Trophoblast cell (in vitro differentiated cells and primary cell): Measurements from ENCODE around the gene SPRN.

ENCODE experiments used
- DNase-seq, 2 donors: peaks; one replicate each; pipeline ENCODE4 v3.0.0-alpha.2; 2016
- H2AFZ ChIP-seq: 2 replicates; pipeline ENCODE4 v1.6.1; 2013; ENCODE audit warnings: low read length, moderate library complexity, mild to moderate bottlenecking; ENCODE audit not compliant: insufficient read depth, poor library complexity
- H2AK5ac ChIP-seq: 2 replicates; pipeline ENCODE4 v1.6.1; 2013; ENCODE audit warnings: mild to moderate bottlenecking, low read length
- H2BK120ac ChIP-seq: 2 replicates; pipeline ENCODE4 v1.6.1; 2013; ENCODE audit warnings: low read length, mild to moderate bottlenecking, moderate library complexity; ENCODE audit not compliant: insufficient read depth, poor library complexity
- H2BK12ac ChIP-seq: 2 replicates; pipeline ENCODE4 v1.6.1; 2013; ENCODE audit warnings: mild to moderate bottlenecking, low read length, moderate library complexity
- H2BK5ac ChIP-seq: 2 replicates; pipeline ENCODE4 v1.6.1; 2013; ENCODE audit warnings: low read length, low read depth, moderate library complexity, mild to moderate bottlenecking; ENCODE audit not compliant: poor library complexity
- H3K14ac ChIP-seq: 2 replicates; pipeline ENCODE4 v1.6.1; 2013; ENCODE audit warnings: mild to moderate bottlenecking, low read length
- H3K18ac ChIP-seq: 2 replicates; pipeline ENCODE4 v1.6.1; 2013; ENCODE audit warnings: mild to moderate bottlenecking, low read length
- H3K23ac ChIP-seq: 2 replicates; pipeline ENCODE4 v1.6.1; 2013; ENCODE audit warnings: low read length
- H3K27ac ChIP-seq: 2 replicates; pipeline ENCODE4 v1.5.1; 2013; ENCODE audit warnings: low read depth, mild to moderate bottlenecking, inconsistent platforms, low read length, moderate library complexity
- H3K27me3 ChIP-seq: 2 replicates; pipeline ENCODE4 v1.6.1; 2013; ENCODE audit warnings: inconsistent platforms, mild to moderate bottlenecking, low read length, moderate library complexity; ENCODE audit not compliant: insufficient read depth
- H3K36me3 ChIP-seq, 2 experiments: 1 replicate in 1 of 2; 2 replicates in 1 of 2; pipeline ENCODE4 v1.6.1; 2013; ENCODE audit warnings: low read length in 2 of 2, mild to moderate bottlenecking in 2 of 2, moderate library complexity in 1 of 2; ENCODE audit not compliant: insufficient read depth in 2 of 2, control insufficient read depth in 1 of 2
- H3K4ac ChIP-seq: 2 replicates; pipeline ENCODE4 v1.6.1; 2013; ENCODE audit warnings: low read depth, mild to moderate bottlenecking, low read length, moderate library complexity
- H3K4me1 ChIP-seq, 2 experiments: 1 replicate in 1 of 2; 2 replicates in 1 of 2; pipeline ENCODE4 v1.6.1; 2013; ENCODE audit warnings: low read length in 2 of 2, mild to moderate bottlenecking in 2 of 2, moderate library complexity in 1 of 2; ENCODE audit not compliant: insufficient read depth in 2 of 2, control insufficient read depth in 1 of 2
- H3K4me2 ChIP-seq: 2 replicates; pipeline ENCODE4 v1.6.1; 2013; ENCODE audit warnings: inconsistent platforms, mild to moderate bottlenecking, low read length, moderate library complexity
- H3K4me3 ChIP-seq: 2 replicates; pipeline ENCODE4 v1.5.1; 2013; ENCODE audit warnings: mild to moderate bottlenecking, low read depth, low read length, inconsistent platforms
- H3K79me1 ChIP-seq: one replicate; pipeline ENCODE4 v1.6.1; 2013; ENCODE audit warnings: low read length
- H3K79me2 ChIP-seq: 2 replicates; pipeline ENCODE4 v1.6.1; 2013; ENCODE audit warnings: low read length, mild to moderate bottlenecking; ENCODE audit not compliant: control insufficient read depth, insufficient read depth, poor library complexity
- H3K9ac ChIP-seq: 2 replicates; pipeline ENCODE4 v1.6.1; 2013; ENCODE audit warnings: mild to moderate bottlenecking, low read length
- H3K9me3 ChIP-seq: 2 replicates; pipeline ENCODE4 v1.6.1; 2013; ENCODE audit warnings: low read depth, mild to moderate bottlenecking, control low read depth, inconsistent platforms, low read length; ENCODE audit not compliant: insufficient read depth
- H4K12ac ChIP-seq: 2 replicates; pipeline ENCODE4 v1.6.1; 2013; ENCODE audit warnings: low read depth, mild to moderate bottlenecking, low read length, moderate library complexity
- H4K8ac ChIP-seq: 2 replicates; pipeline ENCODE4 v1.6.1; 2013; ENCODE audit warnings: low read depth, mild to moderate bottlenecking, low read length, moderate library complexity
- H4K91ac ChIP-seq: one replicate; pipeline ENCODE4 v1.6.1; 2013; ENCODE audit warnings: low read depth, mild to moderate bottlenecking, low read length, moderate library complexity
- WGBS: extraction: QIAGEN DNeasy Blood & Tissue Kit; methylation state at CpG from one replicate; pipeline ENCODE4 v1.1.7; 2013; ENCODE audit warnings: missing lambda C conversion rate; ENCODE audit not compliant: insufficient read length, insufficient coverage; ENCODE audit errors: extremely low coverage; 5-methylcytosine and 5-hydroxymethylcytosine counted together

The SPRN gene

GRCh38 chr10:133393401-133394063 is 30.9 kb downstream of the SPRN start:
- Histone ChIP-seq H4K91ac (peak overlapping the region; percentile 61), H3K18ac (no peak overlapping the region), H3K27me3 (no peaks in the 10 kb centered on the region), H3K14ac (no peak overlapping the region), H2BK120ac (no peak overlapping the region), H2AK5ac (no peak overlapping the region), H3K9ac (no peak overlapping the region), H3K36me3 (peaks cover 13 to 28% of the 10 kb centered on the region in 2 experiments), H2BK5ac (no peak overlapping the region), H3K27ac (no peak overlapping the region), H4K12ac (peak overlapping the region; percentile 83), H2AFZ (no peak overlapping the region), H3K23ac (no peak overlapping the region), H3K79me2 (peaks cover 9% of the 10 kb centered on the region), H3K4me3 (no peak overlapping the region), H3K79me1 (peaks cover 8% of the 10 kb centered on the region), H3K4me1 (peaks cover 0 to 4% of the 10 kb centered on the region in 2 experiments), H3K4ac (no peak overlapping the region), H4K8ac (peak overlapping the region; percentile 89), H2BK12ac (no peak overlapping the region), H3K4me2 (peak overlapping the region; percentile 64), H3K9me3 (peaks cover 2% of the 10 kb centered on the region)
- no CpG with 5 or more reads among the region's 27 CpGs for WGBS
- peak in 1 of 2 donors; percentile 4 for DNase-seq

- H3K4me1 ChIP-seq, result peaks cover 0 to 4% of the 10 kb centered on the region in 2 experiments
Measured at GRCh38 chr10:133391761-133392518, 32.5 kb downstream of the SPRN start.

GRCh38 chr10:133391249-133391635 is 33.2 kb downstream of the SPRN start:
- no peak overlapping the region for H2BK5ac ChIP-seq
- H2BK12ac ChIP-seq, result no peak overlapping the region
- H3K14ac ChIP-seq, result no peak overlapping the region
- H3K27me3 ChIP-seq, result no peaks in the 10 kb centered on the region
- DNase-seq, result no peak
- no peak overlapping the region for H2AFZ ChIP-seq
- peaks cover 9% of the 10 kb centered on the region for H3K79me2 ChIP-seq
- H3K4me3 ChIP-seq, result no peak overlapping the region
- WGBS, result no CpG with 5 or more reads among the region's 12 CpGs
- H3K4me2 ChIP-seq, result no peak overlapping the region
- H3K18ac ChIP-seq, result no peak overlapping the region
- no peak overlapping the region for H4K8ac ChIP-seq
- H2BK120ac ChIP-seq, result no peak overlapping the region
- peaks cover 8% of the 10 kb centered on the region for H3K79me1 ChIP-seq
- no peak overlapping the region for H4K12ac ChIP-seq
- no peak overlapping the region for H3K9ac ChIP-seq
- peaks cover 2% of the 10 kb centered on the region for H3K9me3 ChIP-seq
- no peak overlapping the region for H4K91ac ChIP-seq
- H3K4ac ChIP-seq, result no peak overlapping the region
- H3K4me1 ChIP-seq, result peaks cover 0 to 4% of the 10 kb centered on the region in 2 experiments
- H3K27ac ChIP-seq, result no peak overlapping the region
- H3K36me3 ChIP-seq, result peaks cover 6 to 10% of the 10 kb centered on the region in 2 experiments
- no peak overlapping the region for H2AK5ac ChIP-seq
- H3K23ac ChIP-seq, result no peak overlapping the region

More at GRCh38 chr10:133391761-133392518, 32.5 kb downstream of the SPRN start:
- Histone ChIP-seq H3K23ac (no peak overlapping the region), H3K27me3 (no peaks in the 10 kb centered on the region), H2AK5ac (no peak overlapping the region), H3K9ac (no peak overlapping the region), H3K27ac (no peak overlapping the region), H3K9me3 (peaks cover 2% of the 10 kb centered on the region), H3K4me2 (no peak overlapping the region), H3K36me3 (peaks cover 9 to 16% of the 10 kb centered on the region in 2 experiments), H2BK120ac (no peak overlapping the region), H3K14ac (no peak overlapping the region), H4K8ac (no peak overlapping the region), H3K79me2 (peaks cover 9% of the 10 kb centered on the region), H2AFZ (no peak overlapping the region), H4K12ac (no peak overlapping the region), H3K4ac (no peak overlapping the region), H2BK12ac (no peak overlapping the region), H4K91ac (no peak overlapping the region), H3K18ac (no peak overlapping the region), H2BK5ac (no peak overlapping the region), H3K4me3 (no peak overlapping the region), H3K79me1 (peaks cover 8% of the 10 kb centered on the region)
- WGBS, result no CpG with 5 or more reads among the region's 12 CpGs
- no peak for DNase-seq

- WGBS, result no CpG with 5 or more reads among the region's 19 CpGs
- H2AFZ ChIP-seq, result no peak overlapping the region
- H3K79me2 ChIP-seq, result peaks cover 9% of the 10 kb centered on the region
- no peak overlapping the region for H3K4me3 ChIP-seq
- no peak overlapping the region for H3K9ac ChIP-seq
- H4K91ac ChIP-seq, result no peak overlapping the region
- H3K79me1 ChIP-seq, result peaks cover 8% of the 10 kb centered on the region
- H3K18ac ChIP-seq, result no peak overlapping the region
- no peak overlapping the region for H3K4me2 ChIP-seq
- H4K8ac ChIP-seq, result no peak overlapping the region
- H4K12ac ChIP-seq, result no peak overlapping the region
- DNase-seq, result no peak
- no peak overlapping the region for H3K4ac ChIP-seq
- peaks cover 2% of the 10 kb centered on the region for H3K9me3 ChIP-seq
- H2BK120ac ChIP-seq, result no peak overlapping the region
- no peak overlapping the region for H2BK5ac ChIP-seq
- no peak overlapping the region for H2AK5ac ChIP-seq
- no peaks in the 10 kb centered on the region for H3K27me3 ChIP-seq
- H2BK12ac ChIP-seq, result no peak overlapping the region
- peaks cover 3 to 6% of the 10 kb centered on the region in 2 experiments for H3K36me3 ChIP-seq
- peaks cover 0 to 4% of the 10 kb centered on the region in 2 experiments for H3K4me1 ChIP-seq
- no peak overlapping the region for H3K27ac ChIP-seq
- no peak overlapping the region for H3K14ac ChIP-seq
- H3K23ac ChIP-seq, result no peak overlapping the region
Measured at GRCh38 chr10:133390597-133391248, 33.7 kb downstream of the SPRN start.
